GM21619 (cell line): Measurements from ENCODE around the gene DNM3.
A peak's percentile ranks its signal among the peaks of the same experiment; 100 is the strongest.
"Not testable (repeated sequence)": the region's sequence is repeated elsewhere in the genome, so short reads cannot be mapped to it uniquely, and the experiment has no call there.

Experiments used
- ATAC-seq: cut with Tn5 transposase; IDR thresholded peaks from one replicate; pipeline ENCODE4 v1.9.1; 2021; ENCODE audit not compliant: unreplicated experiment

The DNM3 gene

GRCh38 chr1:172298911-172299310, 457.6 kb downstream of the DNM3 start:
- ATAC-seq = no peak

- ATAC-seq = no peak
Observed at GRCh38 chr1:172299515-172299914, 458.2 kb downstream of the DNM3 start.

GRCh38 chr1:172307508-172307907, 466.2 kb downstream of the DNM3 start:
- not testable (repeated sequence) for ATAC-seq

- no peak for ATAC-seq
Observed at GRCh38 chr1:172308142-172308541, 466.8 kb downstream of the DNM3 start.

GRCh38 chr1:172308577-172308976, 467.3 kb downstream of the DNM3 start:
- no peak for ATAC-seq

- ATAC-seq = no peak
Observed at GRCh38 chr1:172320733-172321132, 479.4 kb downstream of the DNM3 start.

- no peak for ATAC-seq
Observed at GRCh38 chr1:172321451-172321850, 480.2 kb downstream of the DNM3 start.

GRCh38 chr1:172322219-172323061, 481.1 kb downstream of the DNM3 start:
- ATAC-seq = no peak

- ATAC-seq = no peak
Observed at GRCh38 chr1:172323686-172324085, 482.4 kb downstream of the DNM3 start.

GRCh38 chr1:172324086-172324485, 482.8 kb downstream of the DNM3 start:
- no peak for ATAC-seq

- no peak for ATAC-seq
Observed at GRCh38 chr1:172324761-172325160, 483.5 kb downstream of the DNM3 start.

GRCh38 chr1:172325531-172325930, 484.2 kb downstream of the DNM3 start:
- ATAC-seq = no peak

GRCh38 chr1:172326136-172326535, 484.8 kb downstream of the DNM3 start:
- ATAC-seq = no peak

GRCh38 chr1:172328266-172328665, 487.0 kb downstream of the DNM3 start:
- no peak for ATAC-seq

- ATAC-seq = no peak
Observed at GRCh38 chr1:172332230-172332629, 490.9 kb downstream of the DNM3 start.

GRCh38 chr1:172335377-172335776, 494.1 kb downstream of the DNM3 start:
- ATAC-seq = no peak

- ATAC-seq = peak; percentile 41
Observed at GRCh38 chr1:172338295-172338735, 497.0 kb downstream of the DNM3 start.

- no peak for ATAC-seq
Observed at GRCh38 chr1:172339842-172340241, 498.5 kb downstream of the DNM3 start.

- ATAC-seq = no peak
Observed at GRCh38 chr1:172340520-172340919, 499.2 kb downstream of the DNM3 start.

GRCh38 chr1:172341697-172342096, 500.4 kb downstream of the DNM3 start:
- ATAC-seq = no peak

GRCh38 chr1:172342584-172343239, 501.4 kb downstream of the DNM3 start:
- peak; percentile 35 for ATAC-seq
